ENCODE data around the gene MAGI2. TPM values are rescaled to one million over a fixed set of nuclear protein-coding genes. Genes with fewer than 3 reads are reported as not detected.

MAGI2 gene
- total and polyA plus RNA-seq, 2 experiments from 2014 or later, result 10.4 to 26.4 TPM

GRCh38 chr7:79337717-79338116, 115.8 kb downstream of the MAGI2 start:
- H3K4me1 ChIP-seq (ENCODE audit: insufficient read depth), result no peaks in the 10 kb centered on the region
- H3K4me3 Mint-ChIP-seq, result no peak overlapping the region
- H3K36me3 Mint-ChIP-seq (ENCODE audit: low read depth), result no peaks in the 10 kb centered on the region
- H3K79me2 ChIP-seq (replicated peaks; ENCODE audit: insufficient read depth), result no peaks in the 10 kb centered on the region
- H3K27me3 Mint-ChIP-seq (ENCODE audit: insufficient read depth, low read depth, poor library complexity), result no peaks in the 10 kb centered on the region
- no peaks in the 10 kb centered on the region for H3K36me3 ChIP-seq (ENCODE audit: insufficient read depth)
- no peaks in the 10 kb centered on the region for H3K9me2 ChIP-seq (ENCODE audit: insufficient read depth)
- no peak overlapping the region for H2AFZ ChIP-seq
- H3K4me1 Mint-ChIP-seq, result no peaks in the 10 kb centered on the region
- no peaks in the 10 kb centered on the region for H3K27me3 ChIP-seq (ENCODE audit: insufficient read depth)
- H3K27ac Mint-ChIP-seq, result no peak overlapping the region
- no peaks in the 10 kb centered on the region for H3K9me3 Mint-ChIP-seq
- H3K27ac ChIP-seq (ENCODE audit: low read depth), result no peak overlapping the region
- ATAC-seq (no peak), DNase-seq (ENCODE audit: low spot score) (no peak)
- TF ChIP-seq NANOG (IDR thresholded peaks at IDR 0.05; ENCODE audit: borderline replicate concordance) (no peak), ETS1 (IDR thresholded peaks at IDR 0.05) (no peak), CTCF (conservative IDR thresholded peaks at IDR 0.05; ENCODE audit: low read depth in 2 of 2) (no peak), EZH2phosphoT487 (IDR thresholded peaks at IDR 0.05; ENCODE audit: unreplicated experiment) (no peak), REST (IDR thresholded peaks at IDR 0.05; ENCODE audit: unreplicated experiment) (no peak)
- no peaks in the 10 kb centered on the region for H4K20me1 ChIP-seq (replicated peaks; ENCODE audit: insufficient read depth)
- no peak overlapping the region for H3K4me3 ChIP-seq
- H3K4me2 ChIP-seq, result no peak overlapping the region
- no peaks in the 10 kb centered on the region for H3F3A ChIP-seq (replicated peaks; ENCODE audit: low read depth)

- no peaks in the 10 kb centered on the region for H4K20me1 ChIP-seq (replicated peaks; ENCODE audit: insufficient read depth)
- no peaks in the 10 kb centered on the region for H3K79me2 ChIP-seq (replicated peaks; ENCODE audit: insufficient read depth)
- ATAC-seq (no peak), DNase-seq (ENCODE audit: low spot score) (no peak)
- H3K9me2 ChIP-seq (ENCODE audit: insufficient read depth), result no peaks in the 10 kb centered on the region
- no peak overlapping the region for H3K4me3 Mint-ChIP-seq
- no peaks in the 10 kb centered on the region for H3K36me3 Mint-ChIP-seq (ENCODE audit: low read depth)
- H3K4me1 Mint-ChIP-seq, result no peaks in the 10 kb centered on the region
- H3K4me3 ChIP-seq, result no peak overlapping the region
- no peaks in the 10 kb centered on the region for H3K4me1 ChIP-seq (ENCODE audit: insufficient read depth)
- H3F3A ChIP-seq (replicated peaks; ENCODE audit: low read depth), result no peaks in the 10 kb centered on the region
- no peaks in the 10 kb centered on the region for H3K27me3 ChIP-seq (ENCODE audit: insufficient read depth)
- H3K36me3 ChIP-seq (ENCODE audit: insufficient read depth), result no peaks in the 10 kb centered on the region
- H2AFZ ChIP-seq, result no peak overlapping the region
- no peak overlapping the region for H3K27ac ChIP-seq (ENCODE audit: low read depth)
- no peaks in the 10 kb centered on the region for H3K27me3 Mint-ChIP-seq (ENCODE audit: insufficient read depth, low read depth, poor library complexity)
- H3K4me2 ChIP-seq, result no peak overlapping the region
- no peak overlapping the region for H3K27ac Mint-ChIP-seq
- no peaks in the 10 kb centered on the region for H3K9me3 Mint-ChIP-seq
- no peak for TF ChIP-seq EZH2phosphoT487 (IDR thresholded peaks at IDR 0.05; ENCODE audit: unreplicated experiment)
- TF ChIP-seq ZNF462 (CRISPR knock-in tag; IDR thresholded peaks at IDR 0.05), result no peak
- no peak for TF ChIP-seq STAT1 (IDR thresholded peaks at IDR 0.05; ENCODE audit: unreplicated experiment)
- TF ChIP-seq POLR2AphosphoS5 (IDR thresholded peaks at IDR 0.05; ENCODE audit: low read depth), result no peak
- no peak for TF ChIP-seq ETS1 (IDR thresholded peaks at IDR 0.05)
Measured at GRCh38 chr7:79334841-79335240, 118.6 kb downstream of the MAGI2 start.
